ENCODE data around the gene FOXN3.

- no peak for TF ChIP-seq BHLHE40 (IDR thresholded peaks at IDR 0.05; ENCODE audit: borderline replicate concordance)
- TF ChIP-seq SP1 (IDR thresholded peaks at IDR 0.05), result no peak
These were observed 56.8 kb downstream of the FOXN3 start for GRCh38 chr14:89360277-89360676.
